GM21717 (cell line): ENCODE results near the gene ZFP3.
"Not testable (repeated sequence)": the region's sequence is repeated elsewhere in the genome, so short reads cannot be mapped to it uniquely, and the experiment has no call there.

Source experiments
- ATAC-seq: cut with Tn5 transposase; IDR thresholded peaks from one replicate; pipeline ENCODE4 v1.9.1; 2021; ENCODE audit warnings: mild to moderate bottlenecking, moderate library complexity; ENCODE audit not compliant: unreplicated experiment

ZFP3 gene

DNA sequence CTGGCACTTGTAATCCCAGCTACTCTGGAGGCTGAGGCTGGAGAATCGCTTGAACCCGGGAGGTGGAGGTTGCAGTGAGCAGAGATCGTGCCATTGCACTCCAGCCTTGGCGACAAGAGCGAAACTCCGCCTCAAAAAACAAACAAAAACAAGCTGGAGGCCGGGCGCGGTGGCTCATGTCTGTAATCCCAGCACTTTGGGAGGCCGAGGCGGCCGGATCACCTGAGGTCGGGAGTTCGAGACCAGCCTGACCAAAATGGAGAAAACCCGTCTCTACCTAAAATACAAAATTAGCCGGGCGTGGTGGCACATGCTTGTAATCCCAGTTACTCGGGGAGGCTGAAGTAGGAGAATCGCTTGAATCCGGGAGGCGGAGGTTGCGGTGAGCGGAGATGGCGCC, 992 bp upstream of the ZFP3 start:
- ATAC-seq: not testable (repeated sequence)

GRCh38 chr17:5077781-5078105, 524 bp upstream of the ZFP3 start:
- no peak for ATAC-seq

DNA sequence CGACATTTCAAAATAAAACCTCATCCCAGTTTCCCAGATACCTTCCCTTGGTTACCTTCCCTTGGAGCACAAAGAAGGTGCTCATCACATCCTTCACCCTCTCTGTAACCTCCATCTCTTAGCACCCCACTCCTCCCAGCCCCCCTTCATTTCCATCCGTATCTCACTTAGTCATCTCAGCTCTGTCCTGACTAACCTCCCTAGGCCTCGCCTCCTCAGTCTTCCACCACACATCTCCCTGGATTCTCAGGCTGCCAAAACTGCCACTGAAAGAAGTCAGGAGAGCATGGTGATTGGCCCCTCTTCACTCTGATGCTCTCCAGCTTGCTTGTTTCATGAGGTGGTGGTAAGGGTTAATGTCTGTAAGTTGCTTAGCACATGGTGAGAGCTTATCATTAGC, 2.3 kb downstream of the ZFP3 start:
- ATAC-seq: no peak

DNA sequence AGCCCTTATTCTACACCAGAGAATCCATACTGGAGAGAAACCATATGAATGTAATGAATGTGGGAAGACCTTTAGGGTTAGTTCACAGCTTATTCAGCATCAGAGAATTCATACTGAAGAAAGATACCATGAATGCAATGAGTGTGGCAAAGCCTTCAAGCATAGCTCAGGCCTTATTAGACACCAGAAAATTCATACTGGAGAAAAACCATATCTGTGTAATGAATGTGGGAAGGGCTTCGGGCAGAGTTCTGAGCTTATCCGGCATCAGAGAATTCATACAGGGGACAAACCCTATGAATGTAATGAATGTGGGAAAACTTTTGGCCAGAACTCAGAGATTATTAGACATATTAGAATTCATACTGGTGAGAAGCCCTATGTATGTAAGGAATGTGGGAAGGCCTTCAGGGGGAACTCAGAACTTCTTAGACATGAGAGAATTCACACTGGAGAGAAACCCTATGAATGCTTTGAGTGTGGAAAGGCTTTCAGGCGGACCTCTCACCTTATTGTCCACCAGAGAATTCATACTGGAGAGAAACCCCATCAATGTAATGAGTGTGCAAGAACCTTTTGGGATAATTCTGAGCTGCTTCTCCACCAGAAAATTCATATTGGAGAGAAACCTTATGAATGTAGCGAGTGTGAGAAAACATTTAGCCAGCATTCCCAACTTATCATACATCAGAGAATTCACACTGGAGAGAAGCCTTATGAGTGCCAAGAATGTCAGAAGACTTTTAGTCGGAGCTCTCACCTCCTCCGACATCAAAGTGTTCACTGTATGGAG, 14.1 kb downstream of the ZFP3 start:
- ATAC-seq: no peak

DNA sequence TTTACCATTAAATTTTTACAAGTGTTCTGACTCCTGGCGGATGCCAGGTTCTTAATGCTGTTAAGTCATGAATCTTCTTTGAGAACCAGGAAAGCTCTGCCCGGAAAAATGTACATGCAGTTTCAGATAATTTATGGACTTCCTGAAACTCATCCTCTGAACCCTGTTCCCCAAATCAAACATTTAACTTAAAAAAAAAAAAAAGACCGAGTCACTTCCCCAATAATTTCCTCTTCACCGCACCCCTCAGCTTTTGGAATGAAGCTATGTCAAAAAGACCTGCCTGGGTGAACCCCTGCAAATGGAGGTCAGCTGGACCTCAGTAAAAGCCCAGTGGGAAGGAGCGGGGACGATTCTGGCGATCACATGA, 18.4 kb downstream of the ZFP3 start:
- ATAC-seq: no peak

DNA sequence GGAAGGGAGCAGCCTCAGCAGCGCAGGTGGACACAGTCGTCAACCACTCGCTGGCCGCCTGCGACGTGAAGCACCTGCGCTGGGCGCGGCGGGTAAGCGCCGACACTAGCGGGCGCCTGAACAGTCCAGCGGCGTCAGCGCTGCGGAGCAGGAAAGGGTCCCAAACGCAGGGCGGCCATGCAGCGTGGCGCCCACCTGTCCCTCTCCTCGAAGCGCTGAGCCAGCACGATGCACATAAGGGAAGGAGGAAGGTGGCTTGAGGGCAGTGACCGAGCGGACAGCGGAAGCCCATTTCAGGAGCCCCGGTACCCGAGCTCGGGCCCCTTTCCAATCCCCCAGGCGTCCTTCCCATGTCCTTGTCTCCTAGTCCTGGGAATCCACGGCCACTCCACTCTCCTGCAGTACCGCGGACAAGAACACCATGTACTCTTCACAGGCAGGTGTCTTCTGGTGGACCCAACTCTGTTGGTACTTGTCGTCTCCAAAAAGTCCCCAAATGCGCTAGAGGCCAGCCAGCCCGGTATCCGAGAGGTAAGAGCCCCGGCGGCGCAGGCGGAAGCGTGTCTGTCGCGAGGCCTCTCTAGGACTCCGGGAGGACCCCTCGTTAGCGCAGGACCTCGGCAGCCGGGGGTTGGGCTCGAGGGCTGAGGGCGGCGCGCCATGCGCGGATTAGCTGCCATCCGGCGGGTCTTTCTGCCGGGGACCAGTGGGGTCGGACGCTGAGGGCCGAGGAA, 19.0 kb downstream of the ZFP3 start:
- ATAC-seq: no peak

- ATAC-seq: no peak
These were observed 21.0 kb downstream of the ZFP3 start for GRCh38 chr17:5099271-5099670.

- ATAC-seq: no peak
These were observed 22.6 kb downstream of the ZFP3 start for GRCh38 chr17:5100832-5101231.

GRCh38 chr17:5110816-5111215, 32.5 kb downstream of the ZFP3 start:
- no peak for ATAC-seq

- ATAC-seq: peak; percentile 68
These were observed 33.3 kb downstream of the ZFP3 start, which contains the start of gene ZNF232 for GRCh38 chr17:5111402-5112204. Gene ZNF232, minus strand, starts transcription at chr17:5111878. Its CDS starts 56 bp downstream, at chr17:5111822.

GRCh38 chr17:5115673-5116651, 37.7 kb downstream of the ZFP3 start, which contains the start of gene USP6:
Gene USP6, plus strand, starts transcription at chr17:5116032. Its CDS starts 14,336 bp downstream, at chr17:5130368.
- no peak for ATAC-seq

GRCh38 chr17:5118219-5118618, 40.0 kb downstream of the ZFP3 start:
- ATAC-seq: no peak

DNA sequence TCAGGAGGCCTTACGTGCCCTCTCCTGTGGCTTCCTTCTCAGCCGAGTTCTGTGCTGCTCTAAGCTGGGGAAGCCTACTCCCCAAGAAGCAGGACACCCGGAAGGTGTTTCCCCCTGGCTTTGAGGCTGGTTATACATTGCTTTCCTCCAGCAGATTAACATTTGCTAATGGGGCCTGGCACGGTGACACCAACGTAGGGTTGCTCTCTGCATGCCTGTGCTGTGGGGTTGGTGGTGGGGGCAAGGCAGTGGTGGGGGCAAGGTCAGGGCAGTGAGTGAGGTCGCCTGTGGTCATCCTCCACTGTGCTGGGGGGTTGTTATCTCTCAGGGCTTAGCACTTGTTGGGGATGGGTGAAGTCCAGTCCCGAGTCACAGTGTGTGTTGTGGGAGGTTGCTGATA, 41.8 kb downstream of the ZFP3 start:
- ATAC-seq: no peak

- ATAC-seq: not testable (repeated sequence)
These were observed 42.3 kb downstream of the ZFP3 start for GRCh38 chr17:5120436-5121185.

- no peak for ATAC-seq
These were observed 43.0 kb downstream of the ZFP3 start for GRCh38 chr17:5121186-5121841.

DNA sequence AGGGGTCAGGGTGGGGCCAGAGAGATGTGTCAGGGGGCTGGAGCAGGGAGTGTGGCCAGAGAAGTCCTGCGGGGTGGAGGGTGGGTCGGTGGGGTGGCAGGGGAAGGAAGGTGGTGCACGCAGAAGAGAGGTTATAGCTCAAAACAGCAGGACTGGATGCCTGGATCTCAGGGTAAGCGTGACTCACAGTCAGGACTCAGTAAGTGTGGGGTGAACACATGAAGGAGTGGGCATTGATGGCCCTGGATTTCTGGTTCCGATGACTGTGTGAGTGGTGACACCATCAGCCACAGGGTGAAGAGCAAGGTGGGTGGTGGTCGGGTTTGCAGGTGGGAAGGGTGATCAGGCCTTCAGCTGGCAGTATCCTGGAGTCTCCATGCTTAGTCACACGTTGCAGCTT, 43.8 kb downstream of the ZFP3 start:
- not testable (repeated sequence) for ATAC-seq

- ATAC-seq: no peak
These were observed 44.5 kb downstream of the ZFP3 start for GRCh38 chr17:5122586-5123342.

- ATAC-seq: no peak
These were observed 45.3 kb downstream of the ZFP3 start for GRCh38 chr17:5123343-5124124.
